OCI-LY3 (cell line): ENCODE data around the gene CRIP3.

Experiments
- H2AFZ ChIP-seq: fragments of 200-600, 300-600 bp; shearing (Covaris generic); 2 replicates; pipeline ENCODE4 v1.6.0; 2014; ENCODE audit warnings: antibody characterized with exemption, low read depth, low read length
- H3K27ac ChIP-seq: fragments of 200-600, 300-600 bp; sonication (generic); 2 replicates; pipeline ENCODE4 v1.5.1; 2014; ENCODE audit warnings: mild to moderate bottlenecking, low read length, moderate library complexity, mixed read lengths
- H3K27me3 ChIP-seq: fragments of 200-600, 300-600 bp; sonication (generic); 2 replicates; pipeline ENCODE4 v1.6.1; 2014; ENCODE audit warnings: low read depth, low read length, mixed read lengths
- H3K36me3 ChIP-seq: fragments of 200-600, 300-600 bp; sonication (generic); replicated peaks from 2 replicates; pipeline ENCODE3; 2014; ENCODE audit warnings: low read depth, low read length, mixed read lengths
- H3K4me1 ChIP-seq: fragments of 300-600, 200-600 bp; sonication (generic); 2 replicates; pipeline ENCODE4 v1.6.1; 2014; ENCODE audit warnings: low read length, mixed read lengths
- H3K4me2 ChIP-seq: fragments of 200-600, 300-600 bp; sonication (generic); 2 replicates; pipeline ENCODE4 v1.6.1; 2014; ENCODE audit warnings: low read length, mixed read lengths
- H3K4me3 ChIP-seq: fragments of 300-600, 200-600 bp; sonication (generic); 2 replicates; pipeline ENCODE4 v1.5.1; 2014; ENCODE audit warnings: antibody characterized with exemption, mild to moderate bottlenecking, low read length, moderate library complexity
- H3K79me2 ChIP-seq: fragments of 300-600, 200-600 bp; shearing (Covaris generic); 2 replicates; pipeline ENCODE4 v1.6.1; 2014; ENCODE audit warnings: mild to moderate bottlenecking, low read length, mixed read lengths
- H3K9ac ChIP-seq: fragments of 300-600, 200-600 bp; shearing (Covaris generic); 2 replicates; pipeline ENCODE4 v1.6.0; 2014; ENCODE audit warnings: mild to moderate bottlenecking, low read length, moderate library complexity
- H3K9me3 ChIP-seq: fragments of 200-600, 300-600 bp; shearing (Covaris generic); 2 replicates; pipeline ENCODE4 v1.6.1; 2014; ENCODE audit warnings: low read length, mixed read lengths; ENCODE audit not compliant: insufficient read depth
- H4K20me1 ChIP-seq: fragments of 200-600, 300-600 bp; sonication (generic); 2 replicates; pipeline ENCODE4 v1.6.1; 2016; ENCODE audit warnings: low read length, mixed read lengths; ENCODE audit not compliant: insufficient read depth
- EZH2phosphoT487 ChIP-seq: fragments of 200-600 bp; shearing (Covaris generic); IDR thresholded peaks from 2 replicates; pipeline ENCODE4 v1.6.1; 2018; ENCODE audit warnings: antibody characterized with exemption, mixed run types, low read depth
- TF ChIP-seq, protein P1 (sequence below): fragments of 200-600, 300-600 bp; sonication (generic); IDR thresholded peaks from 2 replicates; pipeline ENCODE4 v1.5.1; 2014; ENCODE audit warnings: antibody characterized with exemption, low read length, low read depth

Gene CRIP3

DNA sequence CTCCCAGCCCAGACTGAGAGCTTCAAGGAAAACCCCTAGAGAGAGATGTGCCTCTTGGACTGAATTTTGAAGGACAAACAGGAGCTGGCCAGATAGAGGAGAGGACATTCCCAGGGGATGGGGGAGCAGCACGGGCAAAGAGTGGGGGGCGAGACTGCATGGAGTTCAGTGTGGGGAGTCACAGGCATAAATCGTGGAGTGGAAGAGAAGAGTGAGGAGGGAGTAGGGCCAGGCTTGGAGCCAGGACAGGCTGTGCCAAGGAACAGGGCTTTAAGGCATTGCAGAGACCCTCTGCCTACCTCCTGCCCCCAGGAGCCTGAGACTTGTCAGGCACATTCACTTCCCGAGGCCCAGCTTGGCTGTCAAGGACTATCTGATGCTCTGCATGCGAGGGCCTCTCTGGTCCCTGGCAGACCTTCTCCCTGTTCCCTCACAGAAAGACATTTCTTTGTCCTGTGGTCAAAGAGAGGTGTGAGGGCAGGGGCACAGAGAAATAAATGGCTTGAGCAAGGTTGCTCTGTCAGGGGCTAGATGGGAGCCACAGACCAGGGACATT lies 15.8 kb downstream of the CRIP3 start:
- no peaks in the 10 kb centered on the region for H3K27me3 ChIP-seq
- no peaks in the 10 kb centered on the region for H3K9me3 ChIP-seq
- TF ChIP-seq, protein P1, sequence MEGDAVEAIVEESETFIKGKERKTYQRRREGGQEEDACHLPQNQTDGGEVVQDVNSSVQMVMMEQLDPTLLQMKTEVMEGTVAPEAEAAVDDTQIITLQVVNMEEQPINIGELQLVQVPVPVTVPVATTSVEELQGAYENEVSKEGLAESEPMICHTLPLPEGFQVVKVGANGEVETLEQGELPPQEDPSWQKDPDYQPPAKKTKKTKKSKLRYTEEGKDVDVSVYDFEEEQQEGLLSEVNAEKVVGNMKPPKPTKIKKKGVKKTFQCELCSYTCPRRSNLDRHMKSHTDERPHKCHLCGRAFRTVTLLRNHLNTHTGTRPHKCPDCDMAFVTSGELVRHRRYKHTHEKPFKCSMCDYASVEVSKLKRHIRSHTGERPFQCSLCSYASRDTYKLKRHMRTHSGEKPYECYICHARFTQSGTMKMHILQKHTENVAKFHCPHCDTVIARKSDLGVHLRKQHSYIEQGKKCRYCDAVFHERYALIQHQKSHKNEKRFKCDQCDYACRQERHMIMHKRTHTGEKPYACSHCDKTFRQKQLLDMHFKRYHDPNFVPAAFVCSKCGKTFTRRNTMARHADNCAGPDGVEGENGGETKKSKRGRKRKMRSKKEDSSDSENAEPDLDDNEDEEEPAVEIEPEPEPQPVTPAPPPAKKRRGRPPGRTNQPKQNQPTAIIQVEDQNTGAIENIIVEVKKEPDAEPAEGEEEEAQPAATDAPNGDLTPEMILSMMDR, result no peak
- TF ChIP-seq EZH2phosphoT487, result no peak
- H3K27ac ChIP-seq, result no peak overlapping the region
- no peak overlapping the region for H3K4me3 ChIP-seq
- H3K4me1 ChIP-seq, result no peaks in the 10 kb centered on the region
- H3K4me2 ChIP-seq, result no peak overlapping the region
- H2AFZ ChIP-seq, result no peak overlapping the region
- no peak overlapping the region for H3K9ac ChIP-seq
- H3K79me2 ChIP-seq, result no peaks in the 10 kb centered on the region
- H3K36me3 ChIP-seq, result no peaks in the 10 kb centered on the region
- H4K20me1 ChIP-seq, result no peaks in the 10 kb centered on the region

DNA sequence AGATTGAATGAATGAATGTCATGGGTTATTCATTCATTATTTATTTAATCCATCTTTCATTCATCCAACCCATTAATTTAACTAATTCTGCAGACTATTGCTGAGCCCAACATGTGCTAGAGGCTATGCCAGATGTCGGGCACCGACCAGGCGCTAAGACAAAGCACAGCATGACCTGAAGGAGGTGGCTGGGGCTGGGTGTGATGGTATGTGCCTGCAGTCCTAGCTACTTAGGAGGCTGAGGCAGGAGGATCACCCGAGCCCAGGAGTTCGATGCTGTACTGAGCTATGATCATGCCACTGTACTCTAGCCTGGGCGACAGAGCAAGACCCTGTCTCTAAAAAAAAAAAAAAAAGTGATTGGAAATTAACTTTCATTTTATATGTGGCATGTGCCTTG lies 16.3 kb downstream of the CRIP3 start:
- Histone ChIP-seq H4K20me1 (no peaks in the 10 kb centered on the region), H3K9ac (no peak overlapping the region), H3K36me3 (no peaks in the 10 kb centered on the region), H3K4me3 (no peak overlapping the region), H3K27ac (no peak overlapping the region), H3K4me2 (no peak overlapping the region), H3K79me2 (no peaks in the 10 kb centered on the region), H3K4me1 (no peaks in the 10 kb centered on the region), H2AFZ (no peak overlapping the region), H3K27me3 (no peaks in the 10 kb centered on the region), H3K9me3 (no peaks in the 10 kb centered on the region)
- TF ChIP-seq, protein P1, result no peak
- no peak for TF ChIP-seq EZH2phosphoT487

DNA sequence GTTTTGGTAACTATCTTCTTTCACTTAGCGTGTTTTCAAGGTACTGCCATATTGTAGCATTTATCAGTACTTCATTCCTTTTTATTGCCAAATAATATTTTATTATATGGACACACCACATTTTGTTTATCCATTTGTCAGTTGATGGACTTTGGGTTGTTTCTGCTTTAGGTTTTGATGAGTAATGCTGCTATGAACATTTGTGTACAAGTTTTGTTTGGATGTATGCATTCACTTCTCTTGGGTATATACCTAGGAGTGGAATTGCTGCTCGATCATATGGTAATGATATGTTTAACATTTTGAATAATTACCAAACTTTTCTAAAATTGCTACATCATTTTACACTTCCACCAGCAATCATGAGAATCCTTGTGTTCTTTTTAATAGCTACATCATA lies 16.9 kb downstream of the CRIP3 start:
- Histone ChIP-seq H4K20me1 (no peaks in the 10 kb centered on the region), H3K4me1 (no peaks in the 10 kb centered on the region), H3K4me2 (no peak overlapping the region), H3K79me2 (no peaks in the 10 kb centered on the region), H3K27me3 (no peaks in the 10 kb centered on the region), H3K36me3 (no peaks in the 10 kb centered on the region), H3K9ac (no peak overlapping the region), H3K27ac (no peak overlapping the region), H3K4me3 (no peak overlapping the region), H3K9me3 (no peaks in the 10 kb centered on the region), H2AFZ (no peak overlapping the region)
- TF ChIP-seq, protein P1, result no peak
- no peak for TF ChIP-seq EZH2phosphoT487

DNA sequence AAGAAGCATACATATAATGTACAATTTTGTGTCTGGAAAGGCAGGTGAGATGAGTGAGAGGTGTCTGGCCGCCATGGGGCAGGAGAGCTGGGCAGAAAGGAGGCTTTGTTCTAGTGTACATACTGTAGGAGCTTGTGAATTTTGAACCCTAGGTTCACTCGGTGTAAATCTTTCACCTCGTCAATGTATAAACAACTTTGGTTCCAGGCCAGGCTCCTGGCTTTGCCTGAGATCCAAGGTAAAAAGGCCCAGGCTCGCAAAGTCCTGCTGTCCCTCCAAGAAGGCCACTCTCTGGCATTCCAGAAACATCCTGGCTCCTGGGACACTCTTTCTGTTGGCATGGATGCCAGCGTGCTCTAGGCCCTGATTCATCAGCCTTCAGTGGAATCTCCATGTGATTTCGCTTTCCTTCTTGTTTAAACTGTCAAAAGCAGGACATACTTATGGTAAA lies 17.7 kb downstream of the CRIP3 start:
- H3K9ac ChIP-seq, result no peak overlapping the region
- no peak overlapping the region for H2AFZ ChIP-seq
- H4K20me1 ChIP-seq, result no peaks in the 10 kb centered on the region
- H3K4me2 ChIP-seq, result no peak overlapping the region
- TF ChIP-seq, protein P1, result no peak
- no peak for TF ChIP-seq EZH2phosphoT487
- no peaks in the 10 kb centered on the region for H3K27me3 ChIP-seq
- no peak overlapping the region for H3K4me3 ChIP-seq
- H3K79me2 ChIP-seq, result no peaks in the 10 kb centered on the region
- H3K9me3 ChIP-seq, result no peaks in the 10 kb centered on the region
- no peaks in the 10 kb centered on the region for H3K4me1 ChIP-seq
- no peaks in the 10 kb centered on the region for H3K36me3 ChIP-seq
- no peak overlapping the region for H3K27ac ChIP-seq
